HG02884 (cell line): ENCODE data around the gene CSRNP3.
"Not testable (repeated sequence)": the region's sequence is repeated elsewhere in the genome, so short reads cannot be mapped to it uniquely, and the experiment has no call there.

Experiments
- ATAC-seq: cut with Tn5 transposase; IDR thresholded peaks from one replicate; pipeline ENCODE4 v1.9.1; 2021; ENCODE audit warnings: mild to moderate bottlenecking, moderate library complexity; ENCODE audit not compliant: unreplicated experiment

Gene CSRNP3

GRCh38 chr2:165584126-165584654, 114.7 kb downstream of the CSRNP3 start:
- ATAC-seq = no peak

GRCh38 chr2:165586019-165586418, 116.5 kb downstream of the CSRNP3 start:
- no peak for ATAC-seq

GRCh38 chr2:165587335-165587938, 117.9 kb downstream of the CSRNP3 start:
- peak; percentile 87 for ATAC-seq

DNA sequence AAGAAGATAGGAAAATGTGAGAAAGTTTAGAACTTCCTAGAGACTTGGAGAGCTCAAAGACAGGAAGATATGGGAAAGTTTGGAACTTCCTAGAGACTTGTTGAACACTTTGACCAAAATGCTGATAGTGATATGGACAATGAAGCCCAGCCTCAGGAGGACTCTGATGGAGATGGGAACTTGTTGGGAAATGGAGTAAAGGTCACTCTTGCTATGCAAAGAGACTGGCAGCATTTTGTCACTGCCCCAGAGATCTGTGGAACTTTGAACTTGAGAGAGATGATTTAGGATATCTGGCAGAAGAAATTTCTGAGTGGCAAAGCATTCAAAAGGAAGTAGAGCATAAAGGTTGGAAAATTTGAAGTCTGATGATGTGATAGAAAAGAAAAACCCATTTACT, 121.5 kb downstream of the CSRNP3 start:
- not testable (repeated sequence) for ATAC-seq

- no peak for ATAC-seq
These were observed 123.6 kb downstream of the CSRNP3 start for GRCh38 chr2:165593081-165593480.

GRCh38 chr2:165594231-165594934, 124.9 kb downstream of the CSRNP3 start:
- peak; percentile 36 for ATAC-seq

GRCh38 chr2:165594935-165595255, 125.4 kb downstream of the CSRNP3 start:
- peak; percentile 91 for ATAC-seq

DNA sequence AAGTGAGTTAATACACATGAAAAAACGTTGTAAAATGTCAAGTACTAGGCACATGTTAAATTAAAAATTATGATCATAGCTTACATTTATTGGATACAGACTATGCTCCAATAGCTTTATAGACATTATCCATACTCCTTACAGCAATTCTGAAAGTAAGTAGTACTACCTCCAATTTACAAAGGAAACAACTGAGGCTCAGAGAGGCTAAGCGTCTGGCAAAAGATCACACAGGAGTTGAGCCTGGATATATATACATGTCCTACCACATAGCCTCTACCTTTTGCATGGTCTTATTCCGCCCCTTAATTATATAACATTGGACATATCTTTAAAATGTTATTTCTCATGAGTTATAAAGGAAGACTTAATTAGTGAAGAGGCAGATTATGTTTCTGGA, 127.3 kb downstream of the CSRNP3 start:
- ATAC-seq = no peak

DNA sequence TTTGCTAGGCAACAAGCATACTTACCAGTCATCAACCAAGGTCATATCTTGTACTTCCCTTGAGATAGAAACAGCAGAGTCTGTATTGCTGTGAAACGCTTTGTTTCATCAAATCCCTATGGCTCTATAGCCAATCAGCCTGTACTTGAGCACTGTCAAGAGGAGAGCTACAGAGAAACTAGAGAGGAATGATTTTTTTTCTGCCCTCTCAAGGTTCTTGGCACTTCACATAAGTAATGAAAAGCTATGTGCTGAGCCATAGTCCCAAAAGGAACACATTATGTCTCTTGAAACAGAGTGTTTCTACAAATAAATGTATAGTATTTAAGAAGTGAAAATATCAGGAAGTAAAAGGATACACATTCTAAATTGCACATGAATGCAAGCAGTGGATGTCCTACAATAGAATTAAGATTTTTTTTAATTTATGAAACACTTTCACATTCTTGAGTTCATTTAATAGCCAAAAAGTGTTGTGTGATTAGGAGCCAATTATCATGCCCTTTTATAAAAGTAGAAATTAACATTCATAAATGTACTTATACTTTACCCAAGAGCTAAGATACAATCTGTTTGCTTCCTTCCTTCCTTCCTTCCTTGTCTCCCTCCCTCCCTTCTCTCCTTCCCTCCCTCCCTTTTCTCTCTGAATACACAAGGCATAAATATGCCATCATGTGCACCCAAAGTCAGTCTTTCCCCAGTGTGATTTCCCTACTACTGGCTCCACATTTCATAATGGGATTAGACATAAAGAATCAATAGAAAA, 131.8 kb downstream of the CSRNP3 start:
- ATAC-seq = no peak

DNA sequence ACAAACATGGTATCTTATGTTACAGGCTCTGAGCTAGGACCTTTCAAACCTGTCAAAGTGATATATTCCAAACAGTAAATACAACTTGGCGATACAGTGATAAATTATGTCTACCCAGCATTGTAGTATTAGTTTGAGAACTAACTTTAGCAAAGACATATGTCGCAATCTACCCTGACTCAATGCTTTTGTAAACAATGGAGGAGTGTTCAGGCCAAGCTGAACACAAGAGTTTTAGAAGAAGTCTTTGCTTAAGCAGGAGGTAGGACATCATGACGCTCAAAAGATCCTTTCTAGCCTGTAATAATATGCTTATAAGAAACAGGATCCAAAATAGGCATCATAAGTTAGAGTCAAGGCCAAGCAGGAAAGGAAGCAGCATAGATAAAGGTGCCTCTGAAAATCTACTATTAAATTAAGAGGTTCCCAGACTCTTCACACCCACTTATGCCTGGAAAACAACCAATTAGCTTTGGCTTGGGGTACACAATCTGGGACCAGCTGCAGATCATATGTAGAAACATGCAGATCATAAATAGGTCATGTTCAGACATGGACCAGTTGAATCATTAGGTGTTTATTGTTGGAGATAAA, 132.5 kb downstream of the CSRNP3 start:
- no peak for ATAC-seq

- no peak for ATAC-seq
These were observed 140.2 kb downstream of the CSRNP3 start for GRCh38 chr2:165609672-165610071.

- no peak for ATAC-seq
These were observed 141.1 kb downstream of the CSRNP3 start for GRCh38 chr2:165610591-165611029.

DNA sequence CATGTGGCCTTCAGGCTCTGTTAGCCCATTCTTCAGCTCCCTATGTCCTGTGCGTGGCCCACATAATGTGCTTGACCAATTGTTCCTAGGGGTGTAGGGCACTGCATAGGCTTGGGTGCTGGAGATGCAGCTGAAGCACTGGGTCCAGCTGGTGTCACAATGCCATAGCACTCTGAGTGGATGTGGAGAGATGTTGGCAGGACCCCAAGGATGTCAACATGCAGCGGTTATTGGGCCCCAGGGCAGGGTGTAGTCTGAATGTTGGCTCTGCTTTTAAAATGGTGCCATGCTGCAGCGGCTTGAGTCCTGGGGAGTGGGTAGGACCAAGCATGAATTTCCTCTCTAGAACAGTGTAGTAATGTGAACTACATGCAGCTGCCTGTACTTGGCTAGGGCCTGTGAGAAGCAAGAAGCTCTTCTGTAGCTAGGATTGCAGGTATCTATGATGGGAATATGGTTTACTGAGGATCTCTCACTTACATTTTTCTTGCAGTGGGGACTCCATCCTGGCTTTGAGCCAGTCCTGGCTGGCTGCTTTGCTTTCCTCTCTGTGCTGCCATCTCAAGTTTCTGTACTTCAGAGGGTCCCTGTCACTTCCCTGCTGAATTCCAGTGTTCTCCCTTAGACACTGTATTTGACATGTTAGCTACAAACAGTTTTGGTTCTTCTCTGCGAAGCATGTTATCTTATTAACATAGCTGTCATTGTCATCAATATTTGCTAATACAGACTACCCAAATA, 148.4 kb downstream of the CSRNP3 start:
- ATAC-seq = no peak

DNA sequence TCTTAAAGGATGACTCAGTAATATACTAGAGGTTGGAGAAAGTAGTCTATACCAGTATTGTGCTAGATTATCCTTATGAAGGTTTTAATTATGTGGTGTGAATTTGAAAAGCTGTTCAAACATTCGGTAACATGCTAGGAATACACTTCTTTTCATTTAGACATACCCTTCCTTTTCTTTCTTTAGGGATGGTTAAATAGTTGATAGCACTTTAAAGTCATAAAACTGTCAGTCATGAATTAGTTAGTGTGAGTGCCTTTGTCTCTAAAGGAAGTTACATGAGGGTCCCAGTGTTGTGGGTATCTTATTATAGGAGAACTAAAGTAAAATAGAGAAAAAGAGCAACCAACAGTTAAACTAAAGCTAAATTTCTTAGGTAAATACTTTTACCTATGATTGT, 149.3 kb downstream of the CSRNP3 start:
- ATAC-seq = no peak

DNA sequence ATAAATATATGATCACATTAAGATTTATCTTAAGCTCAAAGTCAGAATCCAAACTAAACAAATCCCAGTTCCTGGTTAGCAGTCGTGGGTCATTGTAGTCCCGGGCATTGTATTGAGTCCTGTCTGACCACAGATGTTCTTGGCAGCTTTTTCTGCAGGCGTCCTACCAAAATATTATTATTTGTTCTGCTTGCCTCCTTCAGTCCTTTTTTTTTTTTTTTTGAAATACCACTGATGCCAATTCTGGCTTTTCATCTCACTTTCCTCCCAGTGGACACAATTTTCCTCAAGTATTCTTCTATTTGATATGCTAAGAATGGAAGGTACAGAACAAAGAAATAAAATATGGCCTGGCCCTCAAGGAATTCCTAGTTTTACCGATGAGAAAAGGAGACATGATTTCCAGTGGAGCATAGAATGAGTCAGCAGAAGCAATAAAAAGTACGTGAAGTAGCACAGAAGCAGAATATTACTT, 151.6 kb downstream of the CSRNP3 start:
- no peak for ATAC-seq

GRCh38 chr2:165623161-165623560, 153.7 kb downstream of the CSRNP3 start:
- no peak for ATAC-seq

DNA sequence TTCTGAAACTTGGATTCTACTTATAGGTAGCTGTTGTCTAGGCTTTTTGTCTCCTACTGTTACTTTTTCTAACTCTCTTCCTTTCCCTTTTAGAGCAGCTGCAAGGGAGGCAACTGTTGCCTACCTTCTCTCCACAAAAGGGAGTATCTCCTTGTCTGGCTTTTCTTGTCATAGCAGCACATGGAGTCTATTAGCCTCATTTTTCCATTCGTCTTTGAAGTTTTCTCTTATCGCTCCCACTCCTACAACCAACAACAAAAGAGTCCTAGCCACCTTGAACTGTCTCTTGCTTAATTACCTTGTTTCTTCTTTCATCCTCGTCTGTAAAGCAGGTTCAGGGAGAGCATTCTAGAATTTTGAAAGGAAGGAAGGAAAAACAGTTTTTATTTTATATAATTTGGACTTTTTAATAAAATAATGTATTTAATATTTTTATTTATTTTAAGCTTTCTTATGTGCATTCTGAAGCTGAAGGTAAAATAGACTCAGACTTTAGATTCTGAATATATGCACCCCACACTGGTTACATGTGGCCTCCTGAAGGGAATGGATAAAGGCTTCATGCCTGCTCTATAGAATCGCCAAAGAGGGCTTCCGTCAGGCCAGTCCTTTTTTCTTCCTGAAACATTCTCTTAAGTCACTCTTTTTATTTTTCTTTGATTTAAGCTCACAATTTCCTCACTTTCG, 154.4 kb downstream of the CSRNP3 start:
- ATAC-seq = no peak

DNA sequence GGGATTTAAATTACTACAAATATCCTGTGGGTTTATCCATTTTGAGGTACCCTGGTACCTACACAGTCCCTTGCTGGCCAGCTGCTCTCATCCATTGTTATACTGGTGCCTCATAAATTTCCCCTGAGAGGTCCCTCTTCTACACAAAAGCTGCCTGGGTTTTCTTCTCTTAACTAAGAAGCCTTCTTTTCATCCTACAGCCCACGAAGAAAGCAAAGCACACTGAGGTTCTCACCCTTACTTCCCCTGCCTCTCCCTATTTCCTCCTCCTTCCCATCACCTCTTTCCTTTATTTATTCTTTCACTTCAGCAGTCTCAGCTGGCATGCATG, 154.9 kb downstream of the CSRNP3 start:
- no peak for ATAC-seq

DNA sequence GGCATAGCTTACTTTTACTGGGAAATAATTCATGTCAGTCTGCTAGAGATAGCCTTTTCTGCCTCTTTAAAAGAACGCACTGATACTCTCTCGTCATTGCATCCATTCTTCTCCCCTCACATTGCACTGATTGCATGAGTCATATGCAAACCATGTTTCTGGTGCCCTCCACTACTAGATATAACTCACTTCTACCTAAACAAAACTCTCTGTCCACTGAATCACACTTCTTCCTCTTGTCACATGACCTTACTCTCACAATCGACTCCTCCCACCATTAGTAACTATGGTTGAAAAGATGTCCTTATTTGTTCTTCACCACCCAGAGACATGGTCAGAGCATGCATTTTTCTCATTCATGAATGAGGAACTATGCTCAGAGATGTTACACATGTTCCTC, 158.0 kb downstream of the CSRNP3 start:
- ATAC-seq = no peak

DNA sequence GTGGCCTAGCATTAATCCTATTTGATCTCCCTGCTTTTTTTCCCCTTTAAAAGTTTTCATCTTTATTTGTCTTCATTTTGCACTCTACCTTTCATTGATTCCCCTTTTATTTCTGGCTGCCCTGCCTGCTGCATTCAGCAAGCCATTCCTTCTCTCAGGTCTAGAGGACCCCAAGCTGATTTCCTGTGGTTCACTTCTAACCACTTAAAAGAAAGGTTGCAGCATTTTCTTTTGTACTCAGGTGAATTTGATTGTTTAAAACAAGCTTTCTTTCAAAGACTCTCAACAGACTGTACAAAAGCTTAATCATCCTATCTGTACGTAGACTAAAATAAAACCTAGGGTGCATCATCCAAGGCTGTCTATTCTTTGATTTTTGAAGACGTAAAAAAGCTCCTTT, 160.3 kb downstream of the CSRNP3 start:
- no peak for ATAC-seq
